Inflammatory macrophage (primary cell): ENCODE data around the gene EFNA2.

Experiments used
- DNase-seq, 2 donors: peaks; one replicate each; pipeline ENCODE4 v3.0.0-alpha.2; 2020 to 2022

The EFNA2 gene

GRCh38 chr19:1260749-1261537 lies 24.7 kb upstream of the EFNA2 start:
- DNase-seq, result peak; percentile 98 to 99

- no peak for DNase-seq
These were observed 24.2 kb upstream of the EFNA2 start for GRCh38 chr19:1261538-1261797.

DNA sequence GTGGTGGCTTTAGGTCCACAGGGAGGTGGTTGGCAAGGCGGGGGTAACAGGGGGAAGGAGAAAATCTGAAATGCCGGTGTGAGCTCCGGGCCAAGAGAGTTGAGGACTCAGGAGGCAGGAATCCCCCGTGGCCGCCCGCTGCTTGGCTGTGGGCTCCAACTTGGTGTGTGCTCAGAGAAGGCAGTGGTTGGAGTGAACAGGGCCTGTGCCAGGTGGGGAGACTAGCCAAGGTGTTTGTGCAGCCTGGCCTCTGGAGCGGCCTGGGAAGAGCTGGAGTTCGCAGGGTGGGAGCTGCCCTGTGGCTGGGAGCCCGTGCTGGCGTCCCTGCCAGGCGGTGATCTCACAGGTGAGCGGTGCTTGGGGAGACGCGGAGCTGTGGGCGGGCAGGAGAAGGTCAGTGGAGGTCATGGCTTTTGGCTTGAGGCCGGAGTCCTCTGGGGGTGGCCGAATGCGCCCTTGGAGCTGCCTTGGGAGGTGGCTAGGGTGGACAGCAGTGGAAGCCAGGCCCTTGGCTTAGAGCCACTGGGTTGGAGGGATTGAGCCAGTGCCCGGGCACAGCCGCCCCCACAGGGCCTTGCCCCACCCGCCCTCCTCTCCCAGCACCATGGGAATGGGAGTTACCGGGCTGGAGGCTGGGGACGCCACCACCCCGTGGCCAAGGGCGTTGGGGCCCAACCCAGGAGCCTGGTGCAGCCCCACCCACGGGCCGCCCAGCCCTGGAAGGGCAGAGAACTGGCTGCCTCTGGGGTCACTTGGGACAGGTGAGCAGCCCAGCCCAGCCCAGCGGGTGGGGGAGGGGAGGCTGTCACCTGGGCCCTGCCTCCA lies 23.7 kb upstream of the EFNA2 start:
- DNase-seq, result peak in 1 of 2 donors; percentile 27

- DNase-seq, result no peak
These were observed 23.0 kb upstream of the EFNA2 start for GRCh38 chr19:1262623-1263123.

DNA sequence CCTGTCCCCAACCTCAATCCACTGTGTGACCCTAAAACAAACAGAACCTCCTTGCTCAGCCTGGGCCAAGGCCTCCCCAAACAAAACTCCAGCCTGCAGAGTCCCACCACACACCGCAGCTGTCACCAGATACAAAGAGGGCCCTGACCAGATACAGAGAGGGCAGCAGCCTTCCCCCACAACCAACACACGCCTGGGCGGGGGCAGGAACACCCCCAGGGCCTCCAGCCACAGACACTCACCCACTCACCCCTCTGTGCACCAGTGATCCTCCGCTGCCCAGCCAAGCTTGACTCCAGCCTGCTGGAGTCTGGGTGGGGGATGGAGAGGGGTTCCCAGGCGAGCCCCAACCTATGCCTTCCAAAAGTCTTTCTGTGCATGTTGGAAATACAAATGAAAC lies 22.5 kb upstream of the EFNA2 start:
- DNase-seq, result no peak

DNA sequence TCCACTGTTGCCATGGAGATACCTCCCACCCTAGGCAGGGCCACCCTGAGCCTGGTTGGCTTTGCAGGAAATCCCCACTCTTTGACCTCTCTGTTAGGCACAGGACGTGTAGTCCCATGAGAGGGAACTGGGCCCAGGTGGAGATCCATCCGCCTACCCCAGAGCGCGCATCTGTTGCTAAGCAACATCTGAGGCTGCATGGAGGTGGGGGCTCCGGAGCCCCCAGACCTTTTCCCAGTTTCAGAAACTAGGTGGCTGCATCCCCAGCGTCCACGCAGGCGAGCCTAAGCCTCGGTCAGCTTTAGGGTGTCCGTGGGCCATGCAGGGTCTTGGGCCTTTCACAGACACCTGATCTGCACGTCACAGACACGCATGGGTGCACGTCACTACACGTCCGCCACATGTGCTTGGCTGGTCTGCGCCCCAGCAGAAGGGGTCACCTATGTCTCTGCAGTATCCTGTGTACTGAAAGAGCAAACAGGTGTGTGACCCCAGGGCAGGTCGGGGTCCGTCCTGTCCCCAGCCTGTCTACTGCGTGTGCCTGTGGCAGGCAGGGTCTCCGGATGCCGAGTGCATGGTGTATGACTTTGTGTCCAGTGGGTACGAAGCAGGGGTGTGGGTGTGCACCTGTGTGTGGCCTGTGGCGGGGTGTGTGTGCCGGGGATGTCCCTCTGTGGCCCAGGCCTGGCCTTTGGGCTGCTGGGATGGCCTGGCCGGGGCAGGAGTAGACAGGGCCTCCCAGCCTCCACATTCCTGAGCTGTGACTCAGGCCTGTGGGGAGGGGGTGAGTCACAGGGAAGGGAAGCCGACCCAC lies 20.7 kb upstream of the EFNA2 start:
- peak in 1 of 2 donors; percentile 55 for DNase-seq

DNA sequence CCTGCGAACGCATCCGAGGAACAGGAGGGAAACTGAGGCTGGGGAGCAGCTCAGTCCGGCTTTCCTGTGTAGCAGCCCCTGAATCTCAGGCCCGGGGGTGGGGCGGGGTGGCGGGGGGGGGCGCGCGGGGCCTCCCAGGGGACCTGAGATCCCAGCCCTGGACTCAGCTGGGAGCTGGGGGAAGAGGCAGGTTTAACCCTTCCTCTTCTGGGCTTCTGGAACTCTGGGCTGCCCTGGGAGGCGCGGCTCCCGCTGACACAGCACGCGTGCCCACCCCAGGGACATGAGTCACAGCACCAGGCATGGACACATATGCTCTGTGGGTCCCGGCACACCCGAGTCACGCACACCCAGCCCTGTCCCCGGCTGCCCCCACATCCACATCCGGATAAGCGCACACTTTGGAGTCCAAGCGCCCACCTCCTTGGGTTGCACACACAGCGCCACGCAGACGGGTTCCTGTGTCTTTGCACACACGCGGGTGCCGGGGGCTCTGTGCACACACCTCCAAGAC lies 20.0 kb upstream of the EFNA2 start:
- peak; percentile 80 to 92 for DNase-seq

DNA sequence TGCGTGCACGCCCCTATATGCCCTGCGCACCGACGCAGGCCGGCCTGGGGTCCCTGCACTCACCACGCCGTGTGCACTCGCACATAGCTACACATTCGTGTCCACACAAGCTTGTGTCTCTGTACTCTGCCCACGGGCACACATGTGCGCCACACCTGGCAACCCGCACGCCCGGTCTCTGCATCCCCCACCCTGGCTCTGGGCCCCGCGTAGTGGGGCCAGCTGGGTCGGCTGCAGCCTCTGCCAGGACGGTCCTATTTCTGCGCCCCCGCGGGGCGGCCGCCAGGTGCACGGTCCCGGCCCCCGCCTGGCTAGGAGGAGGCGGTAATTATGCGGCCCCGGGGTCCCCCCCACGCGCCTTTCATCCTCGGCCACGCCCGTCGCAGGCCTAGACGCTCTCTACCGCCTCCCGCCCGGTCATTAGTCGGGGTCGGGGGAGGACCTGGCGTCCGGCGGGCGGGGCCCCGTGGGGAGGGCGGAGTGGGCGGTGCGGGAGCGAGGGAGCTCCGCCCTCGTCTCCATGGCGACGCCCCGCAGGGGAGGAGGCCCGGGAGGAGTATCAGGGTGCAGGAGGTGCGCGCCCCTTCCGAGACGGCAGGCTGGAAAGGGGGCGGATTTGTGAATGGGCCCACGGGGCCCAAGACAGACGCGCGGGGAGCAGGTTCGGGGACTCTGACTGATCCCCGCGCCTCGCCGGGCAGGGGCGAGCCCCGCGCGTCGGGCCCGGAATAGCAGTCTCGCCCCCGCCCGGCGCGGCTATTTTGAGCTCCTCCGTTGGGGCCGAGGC lies 19.4 kb upstream of the EFNA2 start:
- DNase-seq, result peak; percentile 88 to 92

- DNase-seq, result peak; percentile 73 to 78
These were observed 18.7 kb upstream of the EFNA2 start for GRCh38 chr19:1266916-1267476.

- DNase-seq, result peak in 1 of 2 donors; percentile 50
These were observed 18.0 kb upstream of the EFNA2 start for GRCh38 chr19:1267477-1268225.

DNA sequence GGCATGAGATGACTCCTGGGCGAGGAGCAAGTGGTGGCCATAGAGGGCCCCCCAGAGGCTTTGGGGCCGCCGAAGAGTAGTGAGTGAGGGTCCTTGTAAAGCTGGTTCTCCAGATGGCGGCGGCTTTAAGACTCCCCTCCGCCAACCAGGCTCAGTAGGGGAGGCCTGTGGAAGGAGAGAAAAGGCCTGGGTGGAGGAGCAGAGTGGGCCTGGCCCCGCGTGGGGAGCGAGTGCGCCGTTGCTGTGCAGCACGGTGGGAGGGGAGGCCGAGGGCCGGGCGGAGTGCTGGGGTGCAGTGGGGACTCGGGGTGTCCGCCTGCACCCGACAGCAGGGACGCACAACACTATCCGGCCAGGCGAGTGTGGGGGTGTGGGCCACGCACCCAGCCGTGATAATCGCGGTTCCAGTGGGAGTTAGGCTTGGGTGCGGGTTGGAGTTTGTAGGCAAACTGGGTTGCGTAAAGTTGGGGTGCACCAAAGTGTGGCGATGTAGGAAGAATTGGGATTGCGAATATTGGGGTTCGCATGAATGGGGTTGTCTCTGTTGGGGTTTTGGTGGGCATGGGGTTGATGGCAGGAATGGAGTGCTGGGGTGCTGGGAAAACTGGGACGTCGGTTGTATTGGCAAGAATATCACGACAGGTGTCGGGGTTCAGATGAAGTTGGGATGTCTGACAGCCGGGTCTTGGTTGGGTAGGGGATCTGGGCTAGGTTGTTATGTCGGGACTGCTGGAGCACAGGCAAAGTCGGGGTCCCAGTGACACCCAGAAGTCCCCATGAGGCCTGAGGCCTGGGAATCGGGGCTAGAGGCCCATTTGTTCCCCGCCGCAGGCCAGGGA lies 17.2 kb upstream of the EFNA2 start:
- no peak for DNase-seq

- DNase-seq, result peak; percentile 100
These were observed 16.6 kb upstream of the EFNA2 start, which contains the start of gene CIRBP for GRCh38 chr19:1269065-1269477. Gene CIRBP, plus strand, starts transcription at chr19:1269332. Its CDS starts 1,602 bp downstream, at chr19:1270934.

GRCh38 chr19:1269478-1270212 lies 16.0 kb upstream of the EFNA2 start:
- DNase-seq, result peak; percentile 85 to 92

GRCh38 chr19:1270213-1270853 lies 15.3 kb upstream of the EFNA2 start:
- peak; percentile 43 to 48 for DNase-seq

DNA sequence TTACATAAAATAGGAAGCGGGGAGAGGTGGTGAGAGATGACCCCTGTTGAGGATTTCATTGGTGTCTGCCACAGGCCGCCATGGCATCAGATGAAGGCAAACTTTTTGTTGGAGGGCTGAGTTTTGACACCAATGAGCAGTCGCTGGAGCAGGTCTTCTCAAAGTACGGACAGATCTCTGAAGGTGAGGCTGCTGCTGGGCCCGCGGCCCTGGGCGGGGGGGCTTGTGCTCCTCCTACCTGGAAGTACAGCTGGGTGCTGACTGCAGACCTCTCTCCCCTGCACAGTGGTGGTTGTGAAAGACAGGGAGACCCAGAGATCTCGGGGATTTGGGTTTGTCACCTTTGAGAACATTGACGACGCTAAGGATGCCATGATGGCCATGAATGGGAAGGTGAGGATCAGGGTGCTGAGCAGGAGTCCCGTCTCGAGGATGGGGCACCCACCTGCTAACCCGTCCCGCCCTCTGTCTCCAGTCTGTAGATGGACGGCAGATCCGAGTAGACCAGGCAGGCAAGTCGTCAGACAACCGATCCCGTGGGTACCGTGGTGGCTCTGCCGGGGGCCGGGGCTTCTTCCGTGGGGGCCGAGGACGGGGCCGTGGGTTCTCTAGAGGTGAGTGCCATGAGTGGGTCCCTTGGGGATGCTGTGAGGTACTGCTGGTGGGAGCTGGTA lies 14.7 kb upstream of the EFNA2 start:
- no peak for DNase-seq

DNA sequence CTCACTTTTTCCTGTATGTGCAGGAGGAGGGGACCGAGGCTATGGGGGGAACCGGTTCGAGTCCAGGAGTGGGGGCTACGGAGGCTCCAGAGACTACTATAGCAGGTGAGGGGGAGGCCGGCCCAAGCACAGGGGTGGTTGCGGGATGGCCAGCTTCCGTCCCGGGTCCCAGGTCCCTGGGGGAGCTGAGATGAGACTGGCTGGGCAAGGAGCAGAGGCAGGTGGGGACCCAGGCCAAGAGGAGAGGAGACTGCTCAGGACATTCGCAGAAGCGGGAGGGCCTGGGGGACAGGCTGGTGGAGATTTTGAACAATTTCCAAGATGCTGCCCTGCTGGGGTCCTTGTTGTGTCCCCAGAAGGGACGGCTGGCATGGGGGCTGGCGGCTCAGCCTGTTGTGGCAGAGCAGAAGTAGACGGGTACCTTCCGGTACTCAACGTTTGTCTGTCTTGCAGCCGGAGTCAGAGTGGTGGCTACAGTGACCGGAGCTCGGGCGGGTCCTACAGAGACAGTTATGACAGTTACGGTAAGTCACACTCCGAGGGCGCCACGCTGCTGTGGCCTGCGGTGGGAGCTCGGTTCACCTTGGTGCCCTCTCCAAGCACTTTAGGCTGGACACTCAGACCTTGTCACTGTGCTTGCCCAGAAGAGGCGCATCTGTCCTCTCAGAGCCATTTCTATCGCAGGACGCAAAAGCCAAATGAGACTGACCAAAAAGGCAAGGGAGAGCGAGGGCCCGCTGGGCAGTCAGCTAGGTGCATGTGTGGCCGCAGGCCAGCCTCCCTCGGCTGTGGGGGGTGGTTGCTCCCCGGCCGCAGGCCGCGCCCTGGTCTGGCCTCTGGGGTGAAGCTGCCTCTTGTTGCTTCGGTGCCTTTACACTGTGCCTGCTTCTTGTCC lies 13.9 kb upstream of the EFNA2 start:
- DNase-seq, result no peak
